Stimulated activated CD8-positive, alpha-beta memory T cell treated with anti-CD3 and anti-CD28 coated beads, Interleukin-4, amount 100 ng/mL, for 1 hour (primary cell): ENCODE measurements around the gene FOXP2.
"Not testable (repeated sequence)": the region's sequence is repeated elsewhere in the genome, so short reads cannot be mapped to it uniquely, and the experiment has no call there.

Experiments
- DNase-seq, 2 donors: peaks; one replicate each; pipeline ENCODE4 v3.0.0-alpha.2; 2020; ENCODE audit warnings: low read depth in 2 of 2, low spot score in 1 of 2

FOXP2 gene

DNA sequence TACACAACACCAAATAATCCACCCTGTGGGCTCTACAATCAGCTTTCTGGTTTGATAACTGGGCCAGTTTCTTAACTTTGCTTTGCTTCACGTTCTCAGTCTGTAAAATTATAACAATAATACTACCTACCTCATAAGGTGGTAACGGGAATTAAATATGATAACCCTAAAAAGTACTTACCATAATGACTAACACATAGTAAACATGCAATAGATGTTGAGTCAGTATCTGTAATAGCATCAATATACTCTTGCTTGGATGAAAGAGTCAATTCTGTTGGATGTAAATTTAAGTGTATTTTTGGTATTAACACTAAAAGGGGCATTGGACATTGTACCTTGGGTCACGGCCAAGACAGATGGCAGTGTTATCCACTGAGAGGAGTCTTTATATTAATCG, 160.5 kb downstream of the FOXP2 start:
- no peak for DNase-seq

DNA sequence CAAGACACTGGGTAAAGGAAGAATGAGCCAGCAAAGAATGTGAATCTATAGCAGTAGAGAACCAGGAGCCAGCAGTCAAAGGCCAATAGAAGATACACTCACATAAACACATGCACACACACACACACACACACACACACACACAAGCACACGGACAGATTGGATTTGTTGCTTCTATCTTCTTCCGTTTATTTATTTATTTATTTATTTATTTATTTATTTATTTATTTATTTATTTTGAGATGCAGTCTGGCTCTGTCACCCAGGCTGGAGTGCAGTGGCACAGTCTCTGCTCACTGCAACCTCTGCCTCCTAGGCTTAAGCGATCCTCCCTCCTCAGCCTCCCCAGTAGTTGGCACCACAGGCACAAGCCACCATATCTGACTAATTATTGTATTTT, 166.3 kb downstream of the FOXP2 start:
- DNase-seq: not testable (repeated sequence)

DNA sequence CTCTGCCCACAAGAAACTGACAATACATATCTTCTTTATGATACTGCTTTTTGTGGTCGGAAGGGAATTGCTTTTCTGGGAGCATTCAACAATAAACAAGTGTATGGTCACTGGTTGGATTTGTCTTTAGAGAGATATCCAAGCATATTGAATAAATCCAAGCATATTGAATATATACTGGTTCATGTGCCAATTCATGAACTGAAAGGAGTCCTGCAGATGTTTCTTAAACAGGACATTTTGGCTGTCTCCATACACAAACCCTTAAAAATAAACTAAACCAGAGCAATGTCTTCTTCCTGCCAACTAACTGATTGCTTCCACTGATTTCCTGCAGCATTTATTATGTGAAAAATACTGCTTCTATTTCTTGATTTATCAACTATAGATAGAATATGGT, 173.9 kb downstream of the FOXP2 start:
- no peak for DNase-seq

DNA sequence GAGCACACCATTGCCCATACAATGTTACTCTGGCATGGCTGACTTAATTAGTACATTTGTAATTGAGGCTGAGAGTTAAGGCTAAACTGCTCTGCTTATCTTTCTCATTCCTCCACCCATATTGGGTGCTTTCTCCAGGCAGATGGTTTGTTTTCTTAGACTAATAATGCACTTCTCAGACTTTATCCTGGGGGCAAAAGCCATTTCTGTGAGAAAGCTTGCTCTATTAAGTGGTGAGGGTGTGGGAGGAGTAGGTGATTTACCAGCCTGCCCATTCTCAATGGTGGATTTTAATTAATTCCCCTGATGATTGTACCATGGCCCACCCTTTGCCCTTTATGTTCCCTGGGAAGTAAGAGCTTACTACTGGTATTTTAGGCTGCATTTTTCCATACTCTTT, 174.8 kb downstream of the FOXP2 start:
- DNase-seq: no peak

DNA sequence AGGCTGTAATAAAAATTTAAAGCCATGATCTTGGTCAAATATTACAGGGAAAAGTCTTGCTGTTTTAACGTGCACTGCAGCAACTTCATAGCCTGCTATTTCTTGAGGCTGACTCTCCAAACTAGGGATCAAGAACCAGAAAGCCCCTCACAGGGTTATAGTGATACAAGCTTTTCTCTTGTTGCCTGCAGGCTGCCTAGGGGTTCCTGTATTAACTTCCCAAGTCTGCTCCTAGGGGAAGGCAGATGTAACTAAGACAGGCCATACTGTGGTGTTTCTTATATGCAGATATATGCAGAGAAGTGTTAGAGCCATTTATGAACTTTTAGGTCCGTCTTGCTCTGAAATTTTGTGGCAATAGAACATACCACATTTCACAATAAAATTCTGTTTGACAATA, 175.7 kb downstream of the FOXP2 start:
- no peak for DNase-seq

DNA sequence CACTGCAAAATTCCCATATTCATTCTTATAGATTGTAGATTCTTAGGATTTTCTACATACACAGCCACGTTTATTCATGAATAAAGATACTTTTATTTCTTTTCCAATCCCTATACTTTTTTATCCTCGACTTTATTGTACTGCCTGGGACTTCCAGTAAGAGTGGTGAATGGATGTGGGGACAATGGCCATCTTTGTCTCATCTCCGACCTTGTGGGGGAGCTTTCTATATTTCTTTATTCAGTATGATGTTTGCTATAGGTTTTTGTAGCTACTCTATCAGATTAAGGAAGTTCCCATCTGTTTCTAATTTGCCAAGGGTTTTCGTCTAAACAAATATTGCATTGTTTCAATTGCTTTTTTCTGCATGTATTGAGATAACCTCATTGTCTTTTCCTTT, 184.3 kb downstream of the FOXP2 start:
- DNase-seq: no peak

DNA sequence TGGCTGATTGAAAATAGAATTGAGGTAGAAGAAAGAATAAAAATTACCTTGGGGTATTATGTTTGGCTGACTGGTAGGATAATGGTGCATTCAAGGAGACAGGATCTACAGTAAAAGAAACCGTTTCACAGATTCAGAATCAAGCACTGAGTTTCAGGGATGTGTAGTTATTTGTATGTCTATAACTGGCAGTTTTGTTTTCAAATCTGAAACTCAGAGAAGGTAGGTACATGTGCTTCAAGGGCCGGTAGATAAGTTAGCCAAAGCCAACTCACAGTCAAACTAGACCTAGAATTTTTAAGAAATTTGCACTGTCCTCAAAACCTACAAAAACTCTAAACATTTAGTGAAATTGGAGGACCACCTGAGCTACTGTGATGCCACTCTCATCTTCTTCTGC, 191.5 kb downstream of the FOXP2 start:
- DNase-seq: no peak

DNA sequence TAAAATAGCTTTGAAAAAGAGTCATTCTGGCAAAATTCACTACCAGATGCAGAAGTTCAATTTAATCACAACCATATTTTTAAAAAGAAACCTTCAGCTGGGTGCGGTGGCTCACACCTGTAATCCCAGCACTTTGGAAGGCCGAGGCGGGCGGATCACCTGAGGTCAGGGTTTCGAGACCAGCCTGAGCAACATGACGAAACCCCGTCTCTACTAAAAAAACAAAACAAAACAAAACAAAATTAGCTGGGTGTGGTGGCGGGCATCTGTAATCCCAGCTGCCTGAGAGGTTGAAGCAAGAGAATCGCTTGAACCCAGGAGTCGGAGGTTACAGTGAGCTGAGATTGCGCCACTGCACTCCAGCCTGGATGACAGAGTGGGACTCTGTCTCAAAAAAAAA, 194.2 kb downstream of the FOXP2 start:
- DNase-seq: not testable (repeated sequence)

DNA sequence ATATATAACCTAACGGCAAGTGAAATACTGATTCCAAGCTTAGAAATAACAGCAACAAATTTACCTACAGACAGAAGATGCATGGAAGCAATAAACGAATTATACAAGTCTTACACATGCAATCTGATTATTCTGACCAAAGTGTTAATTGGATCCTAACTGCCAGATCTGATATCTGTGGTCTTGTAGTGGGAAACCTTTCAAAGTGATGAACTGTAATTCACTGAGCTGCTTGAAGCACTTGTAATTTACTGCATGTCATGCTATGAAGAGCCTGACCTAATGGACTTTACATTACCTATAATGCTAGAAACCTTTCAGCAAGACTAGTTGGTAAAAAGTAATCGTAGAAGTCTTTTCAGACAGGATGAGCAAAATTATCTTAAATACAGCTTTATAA, 205.6 kb downstream of the FOXP2 start:
- no peak for DNase-seq

DNA sequence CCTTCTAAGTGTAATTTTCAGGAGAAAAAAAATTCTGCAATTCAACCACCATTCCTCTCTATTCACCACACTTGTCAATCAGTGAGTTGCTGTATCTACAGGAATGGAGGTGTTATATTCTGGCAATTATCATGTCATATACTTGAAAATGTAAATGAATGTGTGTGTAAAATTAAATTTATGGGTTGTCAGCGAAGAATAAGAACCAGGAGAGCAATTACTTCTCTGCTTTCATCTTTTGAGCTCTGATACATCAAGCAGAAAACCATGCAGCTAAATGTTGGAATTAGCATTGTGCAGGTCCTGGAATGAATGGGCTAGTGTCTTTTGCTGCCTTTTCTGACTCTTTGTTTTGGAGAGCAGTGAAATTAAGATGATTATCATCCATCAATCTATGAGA, 207.6 kb downstream of the FOXP2 start:
- no peak for DNase-seq

DNA sequence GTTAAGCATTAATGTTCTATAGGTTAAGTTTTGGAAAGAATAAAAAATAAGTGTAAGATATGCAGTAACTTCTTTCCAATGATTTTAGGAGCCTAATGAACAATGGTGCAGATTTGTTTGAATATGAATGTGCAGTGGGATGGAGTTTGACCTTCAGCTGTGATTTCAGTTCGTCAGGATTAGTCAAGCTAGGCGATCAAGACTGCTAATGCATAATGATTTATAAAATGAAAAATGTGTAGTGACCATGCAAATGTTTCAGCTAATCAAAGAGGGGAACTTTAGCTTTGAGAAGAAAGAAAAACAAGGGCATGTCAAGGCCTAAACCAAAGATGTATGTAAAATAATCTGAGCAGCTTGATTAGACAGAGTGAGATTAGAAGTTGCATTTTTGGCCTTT, 208.5 kb downstream of the FOXP2 start:
- no peak for DNase-seq

DNA sequence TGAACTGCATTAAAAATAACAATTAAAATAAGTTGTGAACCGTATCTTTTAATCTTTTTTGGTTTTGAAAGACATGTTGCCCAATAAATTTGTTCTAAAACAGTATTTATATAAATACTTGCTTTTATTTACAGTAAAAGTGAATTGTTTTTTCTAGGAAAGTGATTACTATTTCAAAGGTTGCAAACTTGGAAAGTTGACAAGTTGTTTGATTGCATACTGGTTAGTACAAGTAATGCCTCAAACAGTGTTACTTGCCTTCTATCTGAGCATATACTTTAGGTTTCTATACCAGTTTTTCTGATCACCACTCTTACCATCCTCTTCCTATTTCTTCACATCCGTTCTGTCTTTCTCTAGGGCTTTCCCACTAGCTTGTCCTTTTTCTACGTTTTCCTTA, 212.6 kb downstream of the FOXP2 start:
- DNase-seq: no peak

DNA sequence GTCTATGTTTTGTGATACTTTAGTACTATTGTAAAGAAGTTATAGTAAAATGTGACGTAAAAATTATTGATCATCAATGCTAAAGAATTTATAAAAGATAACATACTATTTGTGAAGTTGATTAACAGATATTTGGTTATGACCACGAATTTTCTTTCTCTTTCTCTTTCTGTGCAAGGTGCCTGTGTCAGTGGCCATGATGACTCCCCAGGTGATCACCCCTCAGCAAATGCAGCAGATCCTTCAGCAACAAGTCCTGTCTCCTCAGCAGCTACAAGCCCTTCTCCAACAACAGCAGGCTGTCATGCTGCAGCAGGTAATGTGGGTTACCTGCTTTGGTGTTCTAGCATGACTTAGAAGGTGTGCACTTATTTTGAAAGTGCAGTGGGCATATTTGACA, 213.7 kb downstream of the FOXP2 start:
- no peak for DNase-seq

DNA sequence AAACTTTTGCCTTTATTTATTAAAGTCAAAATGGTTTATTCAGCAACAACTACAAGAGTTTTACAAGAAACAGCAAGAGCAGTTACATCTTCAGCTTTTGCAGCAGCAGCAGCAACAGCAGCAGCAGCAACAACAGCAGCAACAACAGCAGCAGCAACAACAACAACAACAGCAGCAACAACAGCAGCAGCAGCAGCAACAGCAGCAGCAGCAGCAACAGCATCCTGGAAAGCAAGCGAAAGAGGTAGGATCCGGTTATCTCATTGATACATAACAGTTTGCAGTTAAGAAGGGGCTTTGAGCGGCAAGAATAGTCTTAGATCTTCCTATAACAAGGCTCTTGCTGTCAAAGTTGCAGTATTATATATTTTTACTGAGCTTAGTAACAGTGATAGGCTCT, 215.1 kb downstream of the FOXP2 start:
- no peak for DNase-seq

DNA sequence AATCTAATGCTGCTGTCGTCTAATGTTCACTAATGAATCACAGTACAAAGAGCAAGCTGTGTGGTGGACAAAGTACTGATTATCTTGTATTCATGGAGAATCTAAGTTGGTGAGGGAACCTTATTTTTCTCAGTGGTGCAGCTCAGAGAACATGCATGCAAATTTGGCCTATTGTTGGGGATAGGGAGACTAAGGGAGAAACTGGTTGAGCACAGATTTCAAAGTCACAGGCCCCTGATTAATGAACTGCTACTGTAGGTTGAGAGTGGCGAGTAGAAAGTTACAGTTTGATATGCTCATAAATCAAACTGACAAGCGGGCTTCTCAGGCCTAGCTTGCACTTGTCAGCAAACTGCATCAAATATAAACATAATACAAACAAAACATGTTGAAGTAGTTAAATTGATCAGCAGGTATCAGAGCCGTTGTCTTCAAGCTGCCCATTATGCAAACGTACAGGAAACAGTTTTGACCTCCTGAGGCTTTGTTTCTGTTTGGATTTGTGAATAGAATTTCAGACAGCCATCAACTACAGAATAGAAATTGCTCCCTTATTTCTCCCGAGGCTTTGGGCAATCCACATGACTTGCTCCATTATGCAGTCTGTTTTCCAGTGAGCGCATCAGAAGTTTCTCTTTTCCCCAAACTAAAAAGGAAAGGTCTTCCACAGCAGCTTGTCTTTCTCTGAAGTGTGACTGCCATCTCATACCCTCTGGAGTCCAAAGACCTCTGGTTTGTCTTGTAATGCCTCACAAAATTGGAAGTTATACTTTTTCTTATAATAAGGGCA, 215.8 kb downstream of the FOXP2 start:
- no peak for DNase-seq

DNA sequence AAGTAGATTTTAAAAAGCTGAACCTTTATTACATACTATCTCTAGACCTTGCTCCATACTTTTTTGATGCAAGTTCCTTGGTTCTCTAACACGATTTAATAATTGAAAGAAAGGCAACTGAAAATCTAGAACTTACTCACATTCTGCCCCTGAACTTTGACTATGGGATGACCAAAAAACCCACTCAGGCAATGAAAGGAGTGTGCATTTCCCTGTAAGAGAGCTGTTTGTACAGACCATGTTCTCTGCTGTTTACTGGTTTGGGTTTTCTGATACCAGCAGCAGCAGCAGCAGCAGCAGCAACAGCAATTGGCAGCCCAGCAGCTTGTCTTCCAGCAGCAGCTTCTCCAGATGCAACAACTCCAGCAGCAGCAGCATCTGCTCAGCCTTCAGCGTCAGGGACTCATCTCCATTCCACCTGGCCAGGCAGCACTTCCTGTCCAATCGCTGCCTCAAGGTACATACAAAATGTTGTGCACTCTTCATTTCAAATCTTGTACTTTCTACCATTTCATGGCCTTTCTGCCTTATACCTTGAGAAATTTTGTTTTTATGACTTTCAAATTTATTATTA, 216.7 kb downstream of the FOXP2 start:
- DNase-seq: no peak

DNA sequence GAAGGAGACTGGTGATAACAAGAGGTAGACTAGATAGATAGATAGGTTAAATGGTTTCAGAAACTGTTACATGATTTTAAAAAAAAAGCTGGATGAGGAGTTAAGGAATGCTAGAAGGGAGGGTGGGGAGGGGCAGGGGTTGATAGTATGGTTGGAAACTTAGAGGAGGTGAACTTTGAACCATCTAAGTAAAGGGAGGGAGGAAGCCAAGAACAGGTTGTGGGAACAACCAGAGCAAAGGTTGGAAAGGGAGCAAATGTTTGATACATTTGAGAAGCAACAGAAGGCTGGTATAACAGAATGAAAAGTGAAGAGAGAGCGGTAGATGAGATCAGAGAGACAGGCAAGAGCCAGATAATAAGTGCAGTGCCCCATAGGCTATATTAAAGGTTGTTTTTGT, 224.8 kb downstream of the FOXP2 start:
- DNase-seq: no peak

DNA sequence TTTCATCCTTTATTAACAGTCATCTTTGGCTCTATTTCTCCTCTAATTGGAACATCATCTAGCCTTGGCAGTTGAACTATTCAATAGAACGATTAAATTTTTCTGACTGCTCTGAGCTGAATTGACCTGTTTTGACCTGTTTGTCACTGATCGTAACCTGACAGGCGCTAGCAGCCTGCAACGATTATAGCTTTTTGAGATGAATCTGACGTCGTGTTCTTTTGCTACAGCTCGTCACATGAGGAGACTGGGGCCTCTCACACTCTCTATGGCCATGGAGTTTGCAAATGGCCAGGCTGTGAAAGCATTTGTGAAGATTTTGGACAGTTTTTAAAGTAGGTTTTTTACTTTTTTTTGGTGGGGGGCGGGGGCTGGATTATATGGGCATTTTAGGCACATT, 229.8 kb downstream of the FOXP2 start:
- no peak for DNase-seq

DNA sequence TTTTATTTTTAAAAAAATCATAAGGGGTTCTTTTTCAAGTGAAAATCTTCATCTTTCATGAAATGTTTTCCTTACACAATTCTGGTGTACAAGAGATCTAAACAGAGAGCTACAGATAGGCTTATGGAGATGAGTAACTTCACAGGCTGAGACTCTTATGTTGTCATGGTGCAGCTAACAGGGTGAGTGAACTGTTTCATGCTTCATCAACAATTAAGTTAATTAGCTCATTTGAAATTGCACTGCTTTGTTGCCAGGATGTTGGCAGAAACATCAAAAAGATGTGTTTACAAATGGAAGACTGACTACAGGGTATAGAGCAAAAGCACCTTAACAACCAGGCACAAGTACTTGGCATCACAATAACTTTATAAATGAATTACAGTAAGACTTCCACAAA, 230.8 kb downstream of the FOXP2 start:
- DNase-seq: no peak

DNA sequence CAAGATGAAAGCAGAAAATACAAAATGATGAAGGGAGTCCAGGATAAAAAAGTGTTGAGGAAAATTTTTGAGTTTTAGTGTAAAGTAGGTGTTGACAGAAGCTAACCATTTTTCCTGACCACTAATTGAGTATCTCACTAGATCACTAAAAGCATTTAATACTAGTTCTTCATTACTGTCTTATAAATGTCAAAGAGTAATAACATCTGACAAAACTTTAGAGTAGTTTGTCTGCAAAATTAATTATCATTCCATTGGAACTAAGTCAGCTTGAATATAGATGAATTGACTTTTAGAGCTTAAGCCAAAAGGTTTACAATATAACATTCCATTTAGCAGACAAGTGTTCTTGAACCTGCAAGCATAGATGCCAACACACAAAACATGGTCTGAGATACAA, 232.9 kb downstream of the FOXP2 start:
- no peak for DNase-seq

DNA sequence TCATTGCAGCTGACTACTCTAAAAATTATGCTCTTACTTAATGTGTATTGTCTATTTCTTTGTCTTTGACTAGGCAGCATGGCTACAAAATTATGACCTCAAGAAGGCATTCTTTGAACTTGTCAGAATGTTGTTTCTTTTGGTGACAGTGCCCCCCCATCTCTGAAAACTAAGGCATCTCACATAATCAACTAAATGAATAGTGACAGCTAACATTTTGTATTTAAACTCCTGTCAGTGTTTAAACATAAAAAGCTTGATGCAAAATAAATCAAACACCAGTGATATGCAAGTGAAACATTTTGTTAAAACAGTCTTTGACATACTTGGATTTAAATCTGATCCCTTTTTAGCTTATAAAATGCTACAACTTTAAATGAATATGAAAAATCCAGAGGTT, 233.5 kb downstream of the FOXP2 start:
- no peak for DNase-seq

DNA sequence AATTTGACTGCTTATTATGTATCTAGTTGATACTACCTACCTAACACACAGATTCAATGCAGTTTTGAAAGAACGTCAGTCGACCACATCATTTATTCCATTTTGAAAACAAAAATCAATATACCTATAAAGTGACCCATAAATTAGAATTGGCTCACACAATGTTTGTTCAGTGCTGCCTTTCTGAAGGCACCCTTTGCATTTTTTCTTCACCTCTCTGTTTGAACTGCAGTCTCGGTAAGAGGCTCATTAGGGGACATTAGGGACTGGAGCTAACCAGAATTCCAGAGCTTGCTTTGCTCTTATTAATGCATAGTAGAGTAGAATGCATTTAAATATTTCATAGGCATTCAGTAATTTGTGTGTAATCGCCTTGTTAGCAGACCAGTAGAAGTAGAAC, 234.1 kb downstream of the FOXP2 start:
- no peak for DNase-seq

DNA sequence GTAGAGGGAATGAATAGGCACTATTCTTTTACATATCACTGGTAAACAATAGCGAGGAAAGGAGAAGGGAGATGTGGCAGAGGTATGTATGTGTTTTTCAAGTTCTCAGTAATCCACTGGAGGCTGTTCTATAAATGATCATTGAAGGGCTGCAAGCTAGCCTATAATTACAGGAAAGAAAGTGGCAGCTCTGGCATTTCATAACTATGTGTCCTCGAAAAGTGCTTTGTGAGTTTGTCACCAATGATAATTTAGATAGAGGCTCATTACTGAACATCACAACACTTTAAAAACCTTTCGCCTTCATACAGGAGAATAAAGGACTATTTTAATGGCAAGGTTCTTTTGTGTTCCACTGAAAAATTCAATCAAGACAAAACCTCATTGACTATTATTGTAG, 235.1 kb downstream of the FOXP2 start:
- DNase-seq: no peak
